NCI-H146 (cell line): Measurements from ENCODE around the gene FRMPD3.

Experiments
- DNase-seq: peaks from one replicate; lab custom pipeline; 2025; lab: John Stamatoyannopoulos, UW

The FRMPD3 gene

DNA sequence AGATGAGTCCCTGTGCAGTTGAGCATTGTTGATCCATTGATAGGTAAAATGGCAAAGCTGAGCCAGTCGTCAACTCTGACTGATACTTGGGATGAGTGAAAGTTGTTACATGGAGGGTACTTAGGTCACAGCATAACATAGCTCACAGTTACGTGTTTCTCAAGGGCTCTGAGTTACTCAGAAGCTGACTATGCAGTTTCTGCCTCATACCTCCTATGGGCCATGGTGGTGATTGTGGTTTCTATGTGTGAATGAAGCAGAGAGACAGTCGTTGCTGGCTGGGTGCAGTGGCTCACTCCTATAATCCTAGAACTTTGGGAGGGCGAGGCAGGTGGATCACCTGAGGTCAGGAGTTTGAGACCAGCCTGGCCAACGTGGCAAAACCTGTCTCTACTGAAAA lies 30.8 kb downstream of the FRMPD3 start:
- no peak for DNase-seq

DNA sequence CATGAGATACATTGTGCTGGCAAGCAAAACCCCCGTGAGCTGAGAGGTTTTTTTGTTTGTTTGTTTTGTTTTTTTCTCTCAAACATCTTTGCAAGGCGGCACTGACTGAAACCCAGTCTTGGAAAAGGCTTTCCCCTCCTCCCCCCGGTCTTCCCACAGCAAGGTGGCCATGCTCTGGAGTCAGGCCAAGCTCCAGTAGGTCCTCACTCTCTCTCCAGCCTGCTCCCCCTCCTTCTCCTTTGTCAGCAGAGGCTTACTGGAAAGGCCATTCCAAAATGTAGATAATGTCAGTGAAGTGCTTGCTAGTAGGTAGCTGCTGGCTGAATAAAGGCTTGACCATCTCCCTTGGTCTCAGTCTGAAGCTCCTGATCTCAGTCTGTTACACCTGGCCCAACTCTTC lies 32.6 kb downstream of the FRMPD3 start:
- DNase-seq, result no peak

DNA sequence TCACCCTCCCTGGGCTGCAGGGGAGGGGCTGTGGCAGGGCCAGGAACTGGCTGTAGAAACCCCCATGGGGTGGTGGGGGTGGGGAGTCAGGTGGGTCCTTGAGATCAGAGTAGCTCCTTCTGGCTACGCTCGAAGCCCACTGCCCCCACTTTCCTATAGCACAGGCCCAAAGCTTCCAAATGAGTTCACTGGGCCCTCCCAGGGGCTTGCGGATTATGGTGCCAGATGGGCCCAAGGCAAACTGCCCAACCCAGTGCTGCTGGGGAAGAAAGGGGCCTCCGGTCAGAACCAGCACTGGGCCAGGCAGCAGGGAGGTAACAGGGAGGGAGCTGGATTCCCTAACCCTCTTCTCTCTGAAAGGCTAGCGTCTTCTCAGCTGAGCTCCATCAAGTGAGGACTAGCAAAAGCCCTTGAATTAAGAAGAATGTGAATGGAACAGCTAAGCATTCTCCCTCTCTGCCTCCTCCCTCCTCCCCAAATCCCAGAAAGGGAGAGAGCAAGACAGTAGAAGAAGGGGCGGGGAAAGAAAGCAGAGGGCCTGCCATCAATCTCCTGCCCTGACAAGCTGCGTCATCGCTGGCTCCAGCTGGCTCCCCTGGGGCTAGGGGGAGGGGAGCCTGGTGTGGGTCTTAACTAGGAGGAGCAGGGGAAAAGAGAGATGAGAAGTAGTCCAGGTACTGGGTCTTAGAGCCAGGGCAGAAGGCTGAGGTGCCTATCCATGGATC lies 34.7 kb downstream of the FRMPD3 start:
- DNase-seq, result no peak

DNA sequence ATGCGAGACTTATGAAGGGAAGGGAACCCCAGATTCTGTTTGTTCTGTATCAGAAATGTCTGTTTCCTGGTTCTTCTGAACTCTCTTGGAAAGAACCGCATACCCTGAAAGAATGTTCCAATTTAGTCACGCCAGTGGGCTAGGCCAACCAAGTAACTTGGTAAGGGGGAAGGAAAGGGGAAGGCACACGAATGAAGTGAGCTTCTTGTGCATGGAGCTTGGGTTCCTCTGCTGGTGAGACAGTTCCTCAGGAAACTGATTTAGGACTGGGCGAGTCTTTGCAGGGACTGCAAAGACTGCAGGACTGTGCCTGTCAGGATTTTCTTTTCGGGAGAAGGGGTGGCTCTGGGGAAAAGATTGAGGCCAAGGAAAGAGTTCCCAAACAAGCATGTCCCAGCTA lies 35.6 kb downstream of the FRMPD3 start:
- no peak for DNase-seq

DNA sequence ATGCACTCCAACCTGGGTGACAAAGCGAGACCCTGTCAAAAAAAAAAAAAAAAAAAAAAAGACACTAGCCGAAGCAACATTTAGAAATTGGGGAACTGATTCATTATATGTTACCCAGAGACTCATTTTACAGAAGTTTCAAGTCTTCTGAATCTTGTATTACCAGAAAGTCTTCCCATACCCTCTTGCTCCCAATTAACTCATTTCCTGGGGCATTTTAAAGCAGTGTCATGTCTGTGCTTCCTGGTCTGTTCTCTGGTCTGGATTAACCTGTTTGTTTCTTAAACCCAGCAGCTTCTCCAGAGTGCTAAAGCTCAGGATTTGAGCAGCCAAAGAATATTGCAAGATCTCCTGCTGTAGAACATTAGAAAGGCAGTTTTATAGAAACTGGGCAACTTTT lies 43.7 kb downstream of the FRMPD3 start:
- no peak for DNase-seq

DNA sequence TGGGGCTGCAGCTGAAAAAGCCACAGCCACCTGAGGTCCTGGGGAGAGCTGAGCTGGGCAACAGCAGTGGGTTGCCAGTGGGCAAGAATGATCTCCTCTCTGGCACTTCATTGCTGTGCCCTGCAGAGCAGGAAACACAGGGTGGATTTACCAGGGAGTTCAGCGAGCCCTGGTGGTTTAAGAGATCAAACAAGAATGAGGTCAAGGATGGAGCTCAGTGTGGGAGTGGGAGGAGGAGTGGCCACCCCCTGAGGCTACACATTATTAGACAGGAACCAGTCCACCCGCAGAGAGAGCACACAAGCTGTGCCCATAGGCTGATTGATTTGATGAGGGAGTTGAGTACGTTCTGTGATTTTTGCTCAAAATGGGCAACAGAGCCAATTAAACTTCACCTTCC lies 47.3 kb downstream of the FRMPD3 start:
- no peak for DNase-seq
